ENCODE measurements around the gene B4GAT1. TPM values are rescaled to one million over a fixed set of nuclear protein-coding genes. Genes with fewer than 3 reads are reported as not detected.

The B4GAT1 gene
- total RNA-seq, 4 donors from 2014 or later = 53.4 to 105 (median 97.6) TPM

DNA sequence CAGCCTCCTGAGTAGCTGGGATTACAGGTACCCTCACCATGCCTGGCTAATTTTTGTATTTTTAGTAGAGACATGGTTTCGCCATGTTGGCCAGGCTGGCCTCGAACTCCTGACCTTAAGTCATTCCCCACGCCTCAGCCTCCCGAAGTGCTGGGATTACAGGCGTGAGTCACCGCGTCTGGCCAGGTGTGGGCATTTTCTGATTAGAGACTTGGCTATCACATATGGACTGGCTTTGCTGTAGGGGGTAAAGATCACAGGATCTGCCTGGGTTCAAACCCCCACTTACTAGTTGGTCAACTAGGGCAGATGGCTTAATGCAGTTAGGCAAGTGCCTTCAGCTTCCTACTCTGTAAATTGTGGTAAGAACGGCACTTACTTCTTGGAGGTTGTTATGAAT lies 37.1 kb downstream of the B4GAT1 start:
- Histone ChIP-seq H3K27ac (no peak overlapping the region), H3K4me1 (peaks cover 0 to 29% (median 8%) of the 10 kb centered on the region in 4 donors)
- 82 to 91% methylated on average over 8 of the region's 8 CpGs for WGBS, 2 donors

DNA sequence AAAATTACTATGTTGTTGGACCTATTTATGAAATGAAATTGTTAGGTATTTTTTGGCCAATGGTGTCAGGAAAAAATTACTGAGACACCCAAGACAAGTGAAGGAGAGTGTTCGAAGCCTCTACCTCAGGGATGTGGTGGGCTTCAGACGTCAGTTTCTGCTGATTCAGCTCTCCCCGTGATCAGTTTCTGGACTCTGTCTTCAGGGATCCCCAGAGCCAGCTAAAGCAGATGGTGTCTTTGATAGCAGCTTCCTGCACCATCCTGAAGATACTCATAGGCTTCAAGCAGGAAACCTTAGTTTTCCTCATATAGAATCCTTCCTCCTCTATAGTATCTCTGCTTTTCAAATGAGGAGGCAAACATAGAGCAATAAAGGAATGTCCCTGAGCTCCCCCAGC lies 38.0 kb downstream of the B4GAT1 start:
- Histone ChIP-seq H3K36me3 (no peaks in the 10 kb centered on the region), H3K27me3 (no peaks in the 10 kb centered on the region), H3K9me3 (no peaks in the 10 kb centered on the region), H3K27ac (no peak overlapping the region), H3K4me3 (no peak overlapping the region), H3K4me1 (peaks cover 0 to 21% (median 6%) of the 10 kb centered on the region in 4 donors)
- no peak for DNase-seq (ENCODE audit: low spot score in 2 of 2)
- TF ChIP-seq, protein P1, sequence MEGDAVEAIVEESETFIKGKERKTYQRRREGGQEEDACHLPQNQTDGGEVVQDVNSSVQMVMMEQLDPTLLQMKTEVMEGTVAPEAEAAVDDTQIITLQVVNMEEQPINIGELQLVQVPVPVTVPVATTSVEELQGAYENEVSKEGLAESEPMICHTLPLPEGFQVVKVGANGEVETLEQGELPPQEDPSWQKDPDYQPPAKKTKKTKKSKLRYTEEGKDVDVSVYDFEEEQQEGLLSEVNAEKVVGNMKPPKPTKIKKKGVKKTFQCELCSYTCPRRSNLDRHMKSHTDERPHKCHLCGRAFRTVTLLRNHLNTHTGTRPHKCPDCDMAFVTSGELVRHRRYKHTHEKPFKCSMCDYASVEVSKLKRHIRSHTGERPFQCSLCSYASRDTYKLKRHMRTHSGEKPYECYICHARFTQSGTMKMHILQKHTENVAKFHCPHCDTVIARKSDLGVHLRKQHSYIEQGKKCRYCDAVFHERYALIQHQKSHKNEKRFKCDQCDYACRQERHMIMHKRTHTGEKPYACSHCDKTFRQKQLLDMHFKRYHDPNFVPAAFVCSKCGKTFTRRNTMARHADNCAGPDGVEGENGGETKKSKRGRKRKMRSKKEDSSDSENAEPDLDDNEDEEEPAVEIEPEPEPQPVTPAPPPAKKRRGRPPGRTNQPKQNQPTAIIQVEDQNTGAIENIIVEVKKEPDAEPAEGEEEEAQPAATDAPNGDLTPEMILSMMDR (IDR thresholded peaks at IDR 0.05) = no peak
- TF ChIP-seq EP300 (IDR thresholded peaks at IDR 0.05) = no peak
- TF ChIP-seq POLR2A (IDR thresholded peaks at IDR 0.05) = no peak
- 53 to 58% methylated on average over 3 of the region's 3 CpGs for WGBS, 2 donors

More for the DNA sequence above, 37.1 kb downstream of the B4GAT1 start:
- Histone ChIP-seq H3K36me3 (no peaks in the 10 kb centered on the region), H3K4me3 (no peak overlapping the region), H3K9me3 (no peaks in the 10 kb centered on the region), H3K27me3 (no peaks in the 10 kb centered on the region)
- DNase-seq (ENCODE audit: low spot score in 2 of 2) = no peak
- TF ChIP-seq, protein P1 (IDR thresholded peaks at IDR 0.05) = no peak
- TF ChIP-seq EP300 (IDR thresholded peaks at IDR 0.05) (no peak), POLR2A (IDR thresholded peaks at IDR 0.05) (no peak)

DNA sequence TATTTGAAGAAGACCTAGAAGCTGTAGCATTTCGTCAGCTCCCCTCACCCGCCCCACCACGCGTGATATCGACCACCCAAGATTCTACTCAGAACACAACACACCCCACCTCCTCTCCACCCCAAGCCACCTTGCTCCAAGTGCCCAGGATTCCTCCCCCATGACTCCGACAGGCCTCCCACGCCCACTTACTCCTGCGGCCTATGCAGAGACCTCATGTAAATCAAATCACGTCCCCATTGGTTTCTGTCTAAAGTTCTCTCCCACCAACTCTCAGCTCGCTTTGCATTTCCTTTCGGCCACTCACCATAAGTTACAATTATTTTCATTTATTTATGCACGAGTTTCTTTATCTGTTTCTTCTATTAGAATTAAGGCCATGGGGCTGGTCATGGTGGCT lies 44.8 kb downstream of the B4GAT1 start:
- WGBS, 2 donors = 80 to 84% methylated on average over 12 of the region's 12 CpGs

DNA sequence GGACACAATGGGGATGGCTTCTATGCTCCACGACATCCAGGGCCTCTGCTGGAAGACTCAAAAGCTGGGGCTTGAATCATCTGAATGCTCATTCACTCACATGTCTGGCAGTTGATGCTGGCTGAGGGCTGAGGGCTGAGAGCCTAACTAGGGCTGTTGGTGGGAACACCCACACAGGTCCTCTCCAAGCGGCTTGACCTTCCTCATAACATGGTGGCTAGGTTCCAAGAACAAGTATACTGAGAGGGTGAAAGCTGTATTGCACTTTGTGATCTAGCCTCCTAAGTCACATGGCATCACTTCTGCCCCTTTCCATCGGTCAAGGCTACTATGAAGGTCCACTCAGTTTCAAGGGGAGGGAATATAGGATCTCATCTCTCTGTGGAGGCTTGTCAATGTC lies 48.2 kb downstream of the B4GAT1 start:
- Histone ChIP-seq H3K36me3 (no peaks in the 10 kb centered on the region), H3K27ac (no peak overlapping the region), H3K4me1 (no peaks in the 10 kb centered on the region), H3K4me3 (no peak overlapping the region), H3K27me3 (peaks cover 0 to 4% of the 10 kb centered on the region in 2 donors), H3K9me3 (no peaks in the 10 kb centered on the region)
- TF ChIP-seq, protein P1 (IDR thresholded peaks at IDR 0.05) = no peak
- TF ChIP-seq EP300 (IDR thresholded peaks at IDR 0.05) = no peak
- no peak for TF ChIP-seq POLR2A (IDR thresholded peaks at IDR 0.05)
- DNase-seq (ENCODE audit: low spot score in 2 of 2) = no peak
- 23 to 44% methylated on average over 3 of the region's 3 CpGs for WGBS, 2 donors

More for the DNA sequence above, 44.8 kb downstream of the B4GAT1 start:
- no peaks in the 10 kb centered on the region for H3K4me1 ChIP-seq
- no peak for DNase-seq (ENCODE audit: low spot score in 2 of 2)
- no peaks in the 10 kb centered on the region for H3K36me3 ChIP-seq
- TF ChIP-seq POLR2A (IDR thresholded peaks at IDR 0.05) (no peak), EP300 (IDR thresholded peaks at IDR 0.05) (no peak)
- TF ChIP-seq, protein P1 (IDR thresholded peaks at IDR 0.05) = no peak
- H3K4me3 ChIP-seq = no peak overlapping the region
- no peaks in the 10 kb centered on the region for H3K27me3 ChIP-seq
- H3K27ac ChIP-seq = no peak overlapping the region
- no peaks in the 10 kb centered on the region for H3K9me3 ChIP-seq

DNA sequence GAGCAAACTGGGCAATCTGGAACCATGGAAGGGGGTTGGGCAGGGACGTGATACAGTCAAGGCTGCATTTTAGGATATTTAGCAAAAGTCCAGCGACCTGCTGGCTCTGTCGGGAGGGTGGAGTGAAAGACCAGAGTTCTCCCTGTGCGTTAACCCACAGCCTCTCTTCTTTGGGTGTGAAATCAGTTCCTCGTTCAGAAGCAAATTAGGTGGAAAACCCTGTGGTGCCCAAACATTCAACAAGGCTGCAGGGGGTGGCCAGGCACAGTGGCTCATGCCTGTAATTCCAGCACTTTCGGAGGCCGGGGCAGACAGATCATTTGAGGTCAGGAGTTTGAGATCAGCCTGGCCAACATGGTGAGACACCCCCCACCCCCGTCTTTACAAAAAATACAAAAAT lies 49.8 kb downstream of the B4GAT1 start:
- Histone ChIP-seq H3K27ac (no peak overlapping the region), H3K9me3 (no peaks in the 10 kb centered on the region), H3K4me3 (no peak overlapping the region), H3K36me3 (no peaks in the 10 kb centered on the region), H3K27me3 (peaks cover 0 to 20% of the 10 kb centered on the region in 2 donors), H3K4me1 (no peaks in the 10 kb centered on the region)
- no peak for DNase-seq (ENCODE audit: low spot score in 2 of 2)
- TF ChIP-seq EP300 (IDR thresholded peaks at IDR 0.05) (no peak), POLR2A (IDR thresholded peaks at IDR 0.05) (no peak)
- TF ChIP-seq, protein P1 (IDR thresholded peaks at IDR 0.05) = no peak
- WGBS, 2 donors = 50 to 62% methylated on average over 8 of the region's 8 CpGs

Small RNA genes within 50 kb of the gene (small RNA-seq; reads per million reads assigned to genes)
- not detected for gene RF00017
- not detected for gene RNU1-84P

Other genes starting within 250 kb of the B4GAT1 start
- gene KLC2, start 89.9 kb downstream of the B4GAT1 start, total RNA-seq = 10 to 100 TPM; 14.9 to 32.7 (median 23.9) TPM
- gene RAB1B, start 79.0 kb downstream of the B4GAT1 start, total RNA-seq = 100 to 1,000 TPM in 2 of 4 donors, 10 to 100 TPM in 2; 76.3 to 144 (median 96.8) TPM
- not detected for gene CNIH2, start 69.5 kb downstream of the B4GAT1 start, total RNA-seq
- gene YIF1A, start 58.5 kb downstream of the B4GAT1 start, total RNA-seq = 100 to 1,000 TPM in 2 of 4 donors, 10 to 100 TPM in 2; 76.0 to 143 (median 90.6) TPM
- gene TMEM151A, start 55.7 kb downstream of the B4GAT1 start, total RNA-seq = not detected
- 10 to 100 TPM; 29.9 to 69.7 (median 47.3) TPM for gene CD248, start 30.6 kb downstream of the B4GAT1 start, total RNA-seq
- gene RIN1, start 11.2 kb downstream of the B4GAT1 start, total RNA-seq = 10 to 100 TPM in 1 of 4 donors, 1 to 10 TPM in 3; 2.4 to 14.1 (median 4.1) TPM
- gene BRMS1, start 2.5 kb downstream of the B4GAT1 start, total RNA-seq = 10 to 100 TPM; 27.2 to 44.7 (median 34.8) TPM
- gene SLC29A2, start 24.1 kb upstream of the B4GAT1 start, total RNA-seq = 1 to 10 TPM; 1.5 to 5.4 (median 2.4) TPM
- under 1 TPM in 1 of 4 donors, not detected in 3; 0.42 TPM for gene NPAS4, start 73.4 kb upstream of the B4GAT1 start, total RNA-seq
- 10 to 100 TPM; 42.9 to 63.8 (median 53.9) TPM for gene MRPL11, start 91.2 kb upstream of the B4GAT1 start, total RNA-seq
- 10 to 100 TPM; 14.4 to 26.4 (median 20.4) TPM for gene PELI3, start 119.3 kb upstream of the B4GAT1 start, total RNA-seq
- gene DPP3, start 132.8 kb upstream of the B4GAT1 start, total RNA-seq = 10 to 100 TPM; 12.2 to 41.8 (median 25.0) TPM
- gene BBS1, start 163.0 kb upstream of the B4GAT1 start, total RNA-seq = 100 to 1,000 TPM in 2 of 4 donors, 10 to 100 TPM in 2; 66.1 to 161 (median 104) TPM
- gene ZDHHC24, start 198.4 kb upstream of the B4GAT1 start, total RNA-seq = 10 to 100 TPM; 15.3 to 17.7 (median 16.6) TPM
- gene ACTN3, start 199.3 kb upstream of the B4GAT1 start, total RNA-seq = under 1 TPM in 1 of 4 donors, not detected in 3; 0.21 TPM
- 100 to 1,000 TPM; 102 to 322 (median 190) TPM for gene CTSF, start 221.0 kb upstream of the B4GAT1 start, total RNA-seq
- 1 to 10 TPM in 1 of 4 donors, under 1 TPM in 2, not detected in 1; 0.21 to 1.1 (median 0.30) TPM for gene CCDC87, start 245.4 kb upstream of the B4GAT1 start, total RNA-seq
- gene CCS, start 245.6 kb upstream of the B4GAT1 start, total RNA-seq = 10 to 100 TPM; 33.4 to 54.0 (median 48.6) TPM

All from tibial nerve (tissue), 4 donors.